ENCODE results near the gene FSIP1. TPM values are rescaled to one million over a fixed set of nuclear protein-coding genes. Genes with fewer than 3 reads are reported as not detected.
A peak's percentile ranks its signal among the peaks of the same experiment; 100 is the strongest.

FSIP1 gene
- polyA plus RNA-seq, 3 donors = 1.4 to 2.7 (median 1.6) TPM

- peak; percentile 55 for DNase-seq
These were observed 96.5 kb downstream of the FSIP1 start for GRCh38 chr15:39685999-39686613.

DNA sequence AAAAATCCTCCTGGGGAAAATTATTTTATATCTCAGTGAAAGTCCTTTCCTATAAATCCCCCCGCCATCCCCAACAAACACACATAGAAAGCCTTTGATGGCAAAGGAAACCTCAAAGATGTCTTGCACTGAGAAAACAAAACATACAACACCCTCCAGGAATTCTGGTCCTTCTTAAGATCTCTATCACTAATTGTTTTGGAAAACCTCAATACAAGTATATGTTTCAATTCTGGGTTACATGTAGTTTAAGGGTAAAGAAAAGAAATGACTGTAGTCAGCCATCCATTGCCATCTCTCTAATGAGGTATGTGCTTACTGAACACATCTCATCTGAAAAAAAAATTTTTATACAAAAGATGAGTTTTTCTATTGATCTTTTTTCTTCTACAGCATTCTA, 97.3 kb downstream of the FSIP1 start:
- no peak for DNase-seq

DNA sequence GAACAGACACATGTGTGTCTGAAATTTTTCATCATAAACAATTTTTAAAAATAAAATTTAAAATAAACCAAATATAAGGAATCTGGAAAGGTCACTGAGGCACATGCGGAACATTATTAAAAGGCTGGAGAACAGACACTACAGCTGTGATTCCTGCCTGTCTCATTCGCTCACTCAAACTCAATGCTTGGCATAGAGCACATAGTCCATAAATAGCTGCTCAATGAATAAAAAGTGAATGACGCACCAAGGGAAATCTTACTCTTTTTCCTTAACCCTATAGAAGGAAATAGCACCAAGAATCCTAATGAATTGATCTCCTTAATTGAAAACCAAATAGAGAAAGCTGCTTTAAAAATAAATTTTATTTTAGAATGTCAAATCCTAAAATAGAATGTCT, 98.4 kb downstream of the FSIP1 start:
- no peak for DNase-seq

DNA sequence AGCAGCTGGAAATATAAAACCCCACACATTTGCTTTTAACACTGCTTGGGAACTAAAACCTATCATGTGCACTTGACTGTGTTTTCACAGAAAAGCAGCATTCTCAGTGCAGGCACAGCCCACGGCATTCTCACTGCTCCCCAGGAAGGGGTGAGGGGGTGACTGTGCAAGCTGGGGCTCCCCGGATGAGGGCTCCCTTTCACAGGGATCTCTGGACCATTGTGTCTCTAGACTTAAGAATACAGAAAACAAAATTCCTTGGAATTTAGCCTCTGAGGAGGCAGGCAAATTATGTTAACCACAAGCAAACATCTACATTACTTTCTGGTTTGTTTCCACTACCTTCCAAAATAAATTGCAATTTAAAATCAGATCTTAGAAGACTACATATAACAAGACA, 100.3 kb downstream of the FSIP1 start:
- no peak for DNase-seq

- DNase-seq = no peak
These were observed 101.8 kb downstream of the FSIP1 start for GRCh38 chr15:39680868-39681267.

DNA sequence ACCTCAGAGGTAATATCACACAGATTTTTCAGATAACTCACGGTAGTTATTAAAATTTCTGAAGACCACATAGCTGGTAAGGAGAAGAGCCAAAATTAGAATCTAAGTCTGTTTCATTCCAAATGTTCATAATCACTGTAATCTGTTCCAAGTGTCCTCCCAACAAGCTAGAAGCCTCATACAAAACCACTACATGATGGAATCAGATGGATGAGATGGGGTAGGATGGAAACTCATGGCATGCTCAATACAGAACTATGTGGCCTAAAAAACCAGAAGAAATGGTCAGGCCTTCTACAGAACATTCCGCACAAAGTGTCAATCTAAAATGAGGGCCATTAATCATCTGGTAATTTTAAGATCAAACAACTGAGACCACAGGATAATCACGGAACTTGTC, 110.0 kb downstream of the FSIP1 start:
- DNase-seq = no peak

GRCh38 chr15:39672184-39672583, 110.5 kb downstream of the FSIP1 start:
- no peak for DNase-seq

GRCh38 chr15:39670687-39671086, 112.0 kb downstream of the FSIP1 start:
- DNase-seq = no peak

DNA sequence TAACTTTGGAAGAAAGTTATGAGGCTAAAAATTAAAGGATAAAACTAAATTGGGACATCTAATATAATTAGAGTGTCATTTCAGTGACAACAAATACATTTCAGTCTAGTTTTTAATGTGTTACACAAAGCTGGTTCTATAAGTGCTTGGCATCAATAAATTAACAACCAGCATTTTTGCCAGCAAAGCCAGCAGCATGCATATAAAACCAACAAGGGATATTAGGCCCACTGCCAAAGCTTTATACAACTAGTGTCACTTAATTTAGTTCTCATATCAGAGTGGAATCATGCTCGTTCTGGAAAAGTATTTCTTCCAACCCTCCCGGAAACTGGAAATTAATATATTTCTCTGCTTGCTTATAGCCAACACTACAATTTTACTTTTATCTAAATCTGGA, 113.0 kb downstream of the FSIP1 start:
- no peak for DNase-seq

DNA sequence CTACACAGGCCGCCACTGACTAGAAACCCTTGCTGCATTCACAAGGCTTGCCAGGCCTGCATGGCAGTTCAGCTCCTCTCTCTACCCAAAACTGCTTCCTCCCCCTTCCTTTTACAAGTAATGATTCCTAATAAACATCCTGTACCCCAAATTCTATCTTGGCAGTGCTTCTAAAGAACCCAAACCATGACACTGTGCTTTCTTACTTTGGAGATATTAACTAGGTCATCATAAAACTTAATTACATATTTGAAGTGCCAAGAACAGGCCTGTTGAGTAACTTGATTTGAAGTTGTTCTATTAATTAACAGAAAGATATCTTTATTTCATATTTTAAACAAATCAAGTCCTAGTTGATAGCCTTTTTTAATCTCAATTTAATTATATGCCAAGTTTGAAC, 113.4 kb downstream of the FSIP1 start:
- DNase-seq = no peak

- no peak for DNase-seq
These were observed 114.2 kb downstream of the FSIP1 start for GRCh38 chr15:39668457-39668856.

DNA sequence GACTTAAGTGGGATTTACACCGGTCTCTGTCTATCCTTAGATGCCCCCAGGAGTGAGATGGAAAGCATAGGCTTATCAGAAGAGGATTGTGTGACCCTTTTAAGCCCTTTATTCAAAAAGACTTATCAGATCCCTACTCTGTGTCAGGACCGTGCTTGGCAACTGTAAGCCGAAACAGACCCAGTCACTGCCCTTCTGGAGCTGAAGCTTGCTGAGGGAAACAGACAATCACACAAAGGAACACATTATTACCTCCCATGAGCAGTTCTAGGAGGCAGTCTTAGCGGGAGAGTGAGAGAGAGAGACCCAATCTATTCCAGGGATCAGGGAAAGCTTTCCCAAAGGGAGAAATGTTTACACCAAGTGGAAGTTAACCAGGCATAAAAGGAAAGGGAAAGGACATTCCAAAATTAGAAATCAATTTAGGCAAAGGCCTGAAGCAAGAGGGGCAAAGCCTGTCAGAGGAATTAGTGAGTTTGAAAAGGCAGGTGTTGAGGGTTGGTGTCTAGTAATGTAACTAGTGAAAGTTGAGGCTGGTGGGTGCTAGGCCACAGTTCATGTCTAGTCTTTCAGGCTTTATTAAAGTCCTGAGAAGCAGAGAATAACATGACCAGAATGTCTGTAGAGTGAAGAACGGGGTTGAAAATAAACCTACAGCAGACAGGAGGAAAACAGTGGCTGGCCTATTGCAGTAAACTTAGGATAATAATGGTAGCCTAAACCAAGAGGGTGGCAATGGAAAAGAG, 115.1 kb downstream of the FSIP1 start:
- no peak for DNase-seq

DNA sequence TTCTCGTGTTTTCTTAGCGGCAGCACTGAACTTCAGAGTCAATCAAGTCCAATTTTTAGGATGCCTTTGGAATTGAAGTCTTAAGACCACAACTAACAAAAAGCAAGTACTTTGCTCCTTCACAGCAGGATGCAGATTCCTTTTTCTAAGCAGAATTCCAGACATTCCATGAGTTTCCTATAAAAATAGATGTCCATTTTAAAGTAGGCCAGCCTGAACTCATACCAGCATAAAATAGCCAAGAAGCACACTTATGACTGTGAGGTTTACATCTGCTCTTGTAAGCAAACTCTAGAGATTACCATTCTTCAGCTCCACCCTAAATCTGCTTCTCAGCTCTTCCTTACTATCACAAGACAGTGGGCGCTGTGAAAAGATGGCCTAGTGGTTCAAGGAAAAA, 116.0 kb downstream of the FSIP1 start:
- DNase-seq = no peak

- no peak for DNase-seq
These were observed 116.9 kb downstream of the FSIP1 start for GRCh38 chr15:39665629-39666250.

DNA sequence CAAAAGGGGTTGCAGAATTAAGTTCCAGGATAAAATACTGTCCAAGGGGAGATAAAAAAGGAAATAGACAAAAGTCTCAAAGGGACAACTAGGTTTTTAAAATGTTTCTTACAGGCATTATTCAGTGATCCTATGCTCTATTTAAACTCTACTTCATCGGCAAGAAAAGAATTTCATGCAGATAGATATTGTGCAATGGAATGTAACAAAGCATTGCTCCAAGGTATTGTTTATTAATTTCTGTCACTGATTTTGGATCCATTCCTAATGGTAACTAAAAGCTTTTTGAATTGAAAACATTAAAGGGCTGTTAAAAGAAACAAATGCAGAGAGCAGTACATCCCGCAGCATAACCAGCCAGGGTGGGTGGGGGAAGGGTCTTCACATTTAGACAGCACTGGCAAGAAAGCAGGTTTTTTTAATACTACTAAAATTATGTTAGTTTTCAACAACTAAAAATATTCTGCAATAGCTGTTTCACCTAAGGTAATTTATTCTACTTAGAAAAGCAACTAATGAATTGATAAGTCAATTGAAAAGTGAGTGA, 118.9 kb downstream of the FSIP1 start:
- no peak for DNase-seq

DNA sequence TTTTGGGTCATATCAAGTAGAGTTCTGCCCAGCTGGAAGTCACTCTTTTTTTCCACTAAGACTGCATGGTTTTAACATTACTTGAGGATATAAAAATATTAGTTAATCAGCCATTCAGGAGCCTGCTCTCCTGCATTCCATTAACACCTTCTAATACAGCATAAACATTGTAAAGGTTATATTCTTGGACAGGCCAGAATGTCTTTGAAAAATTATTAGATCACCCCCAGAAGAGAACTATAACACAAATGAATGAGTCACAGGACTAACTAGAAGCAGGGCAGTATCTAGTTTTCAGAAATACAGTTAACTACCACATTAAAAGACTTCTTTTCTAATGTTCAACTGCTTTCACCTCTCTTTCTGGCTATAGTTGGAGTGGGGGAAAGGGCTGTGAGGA, 120.9 kb downstream of the FSIP1 start:
- DNase-seq = no peak

- DNase-seq = no peak
These were observed 123.9 kb downstream of the FSIP1 start for GRCh38 chr15:39658740-39659139.

DNA sequence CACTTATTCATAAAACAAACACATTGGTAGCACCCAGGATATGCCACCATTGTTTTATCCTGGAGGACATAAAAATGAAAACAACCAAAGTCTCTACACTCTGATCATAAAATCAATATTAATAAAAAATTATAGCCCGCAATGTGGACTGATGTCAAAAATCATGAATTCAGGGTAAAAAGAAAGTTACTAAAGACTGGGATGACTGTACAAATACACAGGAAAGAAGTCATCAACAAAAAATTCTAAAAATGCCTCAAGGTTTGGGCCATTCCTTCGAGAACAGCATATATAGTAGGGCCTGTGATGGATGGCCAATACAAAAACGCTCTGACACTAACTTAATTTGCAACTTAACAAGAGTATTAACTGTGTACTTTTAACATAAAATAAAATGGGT, 125.0 kb downstream of the FSIP1 start:
- DNase-seq = no peak

DNA sequence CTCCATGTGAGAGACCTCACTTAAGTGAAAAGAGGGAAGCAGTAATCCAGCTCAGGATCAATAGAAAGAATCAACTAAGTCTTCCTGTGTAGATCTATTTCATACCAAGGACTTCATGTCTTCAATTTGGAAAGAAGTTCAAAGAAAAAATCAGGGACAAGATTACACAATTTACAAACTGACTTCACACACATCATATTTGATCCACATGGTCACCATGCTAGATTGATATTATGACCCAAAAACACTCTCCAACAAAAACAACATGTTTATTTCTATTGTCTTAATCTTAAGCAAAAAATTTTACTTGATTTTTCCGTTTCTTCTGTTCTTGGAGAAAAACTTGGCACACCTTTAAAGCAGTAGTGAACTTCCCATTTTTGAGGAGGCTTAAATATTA, 125.5 kb downstream of the FSIP1 start:
- DNase-seq = no peak

- no peak for DNase-seq
These were observed 128.3 kb downstream of the FSIP1 start for GRCh38 chr15:39654304-39654703.

GRCh38 chr15:39651881-39652280, 130.8 kb downstream of the FSIP1 start:
- no peak for DNase-seq

GRCh38 chr15:39651295-39651694, 131.3 kb downstream of the FSIP1 start:
- no peak for DNase-seq

DNA sequence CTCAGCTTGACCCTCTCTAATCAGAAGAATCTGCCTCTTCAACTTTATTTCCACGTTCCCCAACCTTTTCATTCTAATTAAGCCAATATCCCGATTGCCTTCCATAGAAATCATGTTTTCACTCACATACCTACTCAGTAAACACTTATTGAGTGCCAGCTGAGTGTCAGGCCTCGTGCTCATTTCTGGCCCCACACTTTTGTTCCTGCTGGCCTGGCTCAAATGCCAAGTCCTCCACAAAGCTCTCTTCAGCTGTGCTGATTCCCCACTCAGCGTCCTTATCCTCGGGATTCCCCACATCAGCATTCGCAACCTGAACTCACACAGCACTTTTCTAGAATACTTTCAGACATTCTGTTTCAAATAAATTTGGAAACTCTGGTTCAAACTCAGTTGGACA, 132.9 kb downstream of the FSIP1 start:
- DNase-seq = no peak
